Mesendoderm (in vitro differentiated cells): Measurements from ENCODE around the gene PKD1L1.
"Not testable (repeated sequence)": the region's sequence is repeated elsewhere in the genome, so short reads cannot be mapped to it uniquely, and the experiment has no call there.

ENCODE experiments used
- DNase-seq: peaks from one replicate; pipeline ENCODE4 v3.0.0; 2013
- H2AK5ac ChIP-seq: 2 replicates; pipeline ENCODE4 v1.6.1; 2013; ENCODE audit warnings: low read length, inconsistent platforms
- H2BK120ac ChIP-seq: 2 replicates; pipeline ENCODE4 v1.6.1; 2013; ENCODE audit warnings: low read depth, mild to moderate bottlenecking, low read length, moderate library complexity, mixed read lengths
- H2BK15ac ChIP-seq: replicated peaks from 2 replicates; pipeline ENCODE4 v1.6.1; 2013; ENCODE audit warnings: low read depth, mild to moderate bottlenecking, moderate library complexity
- H2BK5ac ChIP-seq: 2 replicates; pipeline ENCODE4 v1.6.1; 2013; ENCODE audit warnings: low read length, inconsistent platforms
- H3K18ac ChIP-seq: 2 replicates; pipeline ENCODE4 v1.6.1; 2013; ENCODE audit warnings: mild to moderate bottlenecking, low read length, mixed read lengths
- H3K23ac ChIP-seq: one replicate; pipeline ENCODE4 v1.6.1; 2013; ENCODE audit warnings: low read length
- H3K27ac ChIP-seq: 2 replicates; pipeline ENCODE4 v1.5.1; 2013; ENCODE audit warnings: low read depth, mild to moderate bottlenecking, inconsistent platforms, low read length, moderate library complexity
- H3K27me3 ChIP-seq: 2 replicates; pipeline ENCODE4 v1.6.1; 2013; ENCODE audit warnings: low read length, control low read depth, mild to moderate bottlenecking, inconsistent platforms; ENCODE audit not compliant: insufficient read depth, poor library complexity
- H3K36me3 ChIP-seq: 2 replicates; pipeline ENCODE4 v1.6.1; 2013; ENCODE audit warnings: low read length, inconsistent platforms; ENCODE audit not compliant: control insufficient read depth, insufficient read depth
- H3K4ac ChIP-seq: one replicate; pipeline ENCODE4 v1.6.1; 2013; ENCODE audit warnings: low read depth, mild to moderate bottlenecking, low read length, moderate library complexity
- H3K4me1 ChIP-seq: 2 replicates; pipeline ENCODE4 v1.6.1; 2013; ENCODE audit warnings: low read depth, low read length, inconsistent platforms; ENCODE audit not compliant: control insufficient read depth
- H3K4me2 ChIP-seq: 2 replicates; pipeline ENCODE4 v1.6.1; 2013; ENCODE audit warnings: low read length
- H3K4me3 ChIP-seq: 2 replicates; pipeline ENCODE4 v1.5.1; 2013; ENCODE audit warnings: mild to moderate bottlenecking, low read length
- H3K56ac ChIP-seq: one replicate; pipeline ENCODE4 v1.6.1; 2013; ENCODE audit warnings: low read length
- H3K79me1 ChIP-seq: 2 replicates; pipeline ENCODE4 v1.6.1; 2013; ENCODE audit warnings: low read length, inconsistent platforms
- H3K79me2 ChIP-seq: 2 replicates; pipeline ENCODE4 v1.6.1; 2013; ENCODE audit warnings: mild to moderate bottlenecking, low read length; ENCODE audit not compliant: control insufficient read depth, insufficient read depth
- H3K9ac ChIP-seq: 2 replicates; pipeline ENCODE4 v1.6.1; 2013; ENCODE audit warnings: low read length, inconsistent platforms
- H4K5ac ChIP-seq: one replicate; pipeline ENCODE4 v1.6.1; 2013; ENCODE audit warnings: low read length
- H4K8ac ChIP-seq: one replicate; pipeline ENCODE4 v1.6.1; 2013; ENCODE audit warnings: low read depth, mild to moderate bottlenecking, control low read depth, low read length, moderate library complexity
- WGBS: extraction: QIAGEN DNeasy Blood & Tissue Kit; methylation state at CpG from one replicate; pipeline ENCODE4 v1.1.7; 2013; ENCODE audit warnings: low lambda C conversion rate, missing lambda C conversion rate; ENCODE audit not compliant: insufficient coverage; ENCODE audit errors: extremely low coverage; 5-methylcytosine and 5-hydroxymethylcytosine counted together

PKD1L1 gene

GRCh38 chr7:47758546-47758945 lies 189.7 kb downstream of the PKD1L1 start:
- H2BK5ac ChIP-seq: no peak overlapping the region
- no peak for DNase-seq
- H3K18ac ChIP-seq: no peak overlapping the region
- no peak overlapping the region for H3K4me3 ChIP-seq
- H3K27me3 ChIP-seq: no peaks in the 10 kb centered on the region
- H3K79me1 ChIP-seq: no peaks in the 10 kb centered on the region
- H3K4me1 ChIP-seq: no peaks in the 10 kb centered on the region
- H3K9ac ChIP-seq: no peak overlapping the region
- WGBS: no CpG with 5 or more reads among the region's 2 CpGs
- no peaks in the 10 kb centered on the region for H3K36me3 ChIP-seq
- no peak overlapping the region for H3K23ac ChIP-seq
- no peaks in the 10 kb centered on the region for H3K79me2 ChIP-seq
- H3K4ac ChIP-seq: no peak overlapping the region
- no peak overlapping the region for H4K5ac ChIP-seq
- H3K4me2 ChIP-seq: no peak overlapping the region
- H2BK15ac ChIP-seq: no peak overlapping the region
- H4K8ac ChIP-seq: no peak overlapping the region
- H2BK120ac ChIP-seq: no peak overlapping the region
- H3K27ac ChIP-seq: no peak overlapping the region
- H3K56ac ChIP-seq: no peak overlapping the region
- H2AK5ac ChIP-seq: no peak overlapping the region

DNA sequence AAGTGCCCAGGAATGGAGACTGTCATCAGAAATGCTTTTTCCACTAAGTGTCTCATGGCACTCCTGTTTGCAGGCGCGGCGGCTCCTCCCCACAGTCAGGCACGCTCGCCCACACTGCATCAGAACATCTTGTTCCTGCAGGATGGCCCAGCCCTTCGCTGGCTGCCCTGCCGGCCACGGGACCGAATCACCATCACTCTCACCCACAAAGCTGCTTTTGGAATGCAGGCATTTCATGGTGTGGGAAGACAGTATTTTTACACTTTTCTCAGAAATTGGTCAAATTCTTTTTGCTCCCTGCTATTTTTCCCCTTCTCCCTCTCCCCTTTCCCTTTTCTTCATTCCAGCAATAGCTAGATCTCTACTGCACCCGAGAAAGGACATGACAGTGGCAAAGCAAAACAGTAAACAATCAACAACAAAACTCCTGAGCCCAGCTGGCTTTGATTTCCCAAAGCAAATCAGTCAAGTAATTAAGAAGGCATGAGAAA lies 190.3 kb downstream of the PKD1L1 start:
- Histone ChIP-seq H4K8ac (no peak overlapping the region), H3K18ac (no peak overlapping the region), H3K79me2 (no peaks in the 10 kb centered on the region), H3K9ac (no peak overlapping the region), H3K23ac (no peak overlapping the region), H2BK5ac (no peak overlapping the region), H3K4me1 (no peaks in the 10 kb centered on the region), H3K36me3 (no peaks in the 10 kb centered on the region), H3K4me3 (no peak overlapping the region), H3K27me3 (no peaks in the 10 kb centered on the region), H2AK5ac (no peak overlapping the region), H3K56ac (no peak overlapping the region), H2BK15ac (no peak overlapping the region), H3K27ac (no peak overlapping the region), H3K4me2 (no peak overlapping the region), H4K5ac (no peak overlapping the region), H3K4ac (no peak overlapping the region), H2BK120ac (no peak overlapping the region), H3K79me1 (no peaks in the 10 kb centered on the region)
- DNase-seq: no peak
- WGBS: no CpG with 5 or more reads among the region's 10 CpGs

GRCh38 chr7:47756636-47757035 lies 191.6 kb downstream of the PKD1L1 start:
- no peak for DNase-seq
- Histone ChIP-seq H4K8ac (no peak overlapping the region), H3K18ac (no peak overlapping the region), H3K56ac (no peak overlapping the region), H3K4me2 (no peak overlapping the region), H3K27ac (no peak overlapping the region), H3K79me1 (no peaks in the 10 kb centered on the region), H3K9ac (no peak overlapping the region), H2AK5ac (no peak overlapping the region), H3K4ac (no peak overlapping the region), H3K4me3 (no peak overlapping the region), H2BK15ac (no peak overlapping the region), H2BK120ac (no peak overlapping the region), H3K79me2 (no peaks in the 10 kb centered on the region), H4K5ac (no peak overlapping the region), H3K27me3 (no peaks in the 10 kb centered on the region), H3K36me3 (no peaks in the 10 kb centered on the region), H3K23ac (no peak overlapping the region), H3K4me1 (no peaks in the 10 kb centered on the region), H2BK5ac (no peak overlapping the region)
- WGBS: no CpG with 5 or more reads among the region's 4 CpGs

DNA sequence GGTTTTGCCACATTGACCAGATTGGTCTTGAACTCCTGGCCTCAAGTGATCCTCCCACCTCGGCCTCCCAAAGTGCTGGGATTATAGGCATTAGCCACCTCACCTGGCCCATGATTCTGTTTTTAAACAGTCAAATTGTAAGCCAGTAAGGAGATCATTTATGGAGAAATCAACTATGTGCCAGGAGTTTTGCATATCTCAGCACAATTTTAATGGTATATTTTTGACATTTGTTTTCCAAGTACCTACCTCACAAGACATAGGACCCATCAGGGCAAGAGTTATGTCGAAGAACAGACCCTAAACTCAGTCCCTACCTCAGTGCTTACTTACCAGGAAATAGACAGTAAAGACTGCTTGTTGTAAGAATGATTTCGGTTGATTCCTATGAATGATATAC lies 193.0 kb downstream of the PKD1L1 start:
- no peak overlapping the region for H2AK5ac ChIP-seq
- H3K56ac ChIP-seq: no peak overlapping the region
- H3K9ac ChIP-seq: no peak overlapping the region
- no peak overlapping the region for H2BK15ac ChIP-seq
- no peak overlapping the region for H3K18ac ChIP-seq
- no peak overlapping the region for H3K4ac ChIP-seq
- H4K8ac ChIP-seq: no peak overlapping the region
- no peak overlapping the region for H4K5ac ChIP-seq
- no CpG with 5 or more reads among the region's 3 CpGs for WGBS
- no peaks in the 10 kb centered on the region for H3K36me3 ChIP-seq
- no peak overlapping the region for H2BK5ac ChIP-seq
- H3K4me3 ChIP-seq: no peak overlapping the region
- no peak overlapping the region for H3K4me2 ChIP-seq
- H3K79me2 ChIP-seq: no peaks in the 10 kb centered on the region
- no peaks in the 10 kb centered on the region for H3K79me1 ChIP-seq
- H3K27ac ChIP-seq: no peak overlapping the region
- DNase-seq: no peak
- H3K23ac ChIP-seq: no peak overlapping the region
- H3K4me1 ChIP-seq: no peaks in the 10 kb centered on the region
- no peak overlapping the region for H2BK120ac ChIP-seq
- no peaks in the 10 kb centered on the region for H3K27me3 ChIP-seq

DNA sequence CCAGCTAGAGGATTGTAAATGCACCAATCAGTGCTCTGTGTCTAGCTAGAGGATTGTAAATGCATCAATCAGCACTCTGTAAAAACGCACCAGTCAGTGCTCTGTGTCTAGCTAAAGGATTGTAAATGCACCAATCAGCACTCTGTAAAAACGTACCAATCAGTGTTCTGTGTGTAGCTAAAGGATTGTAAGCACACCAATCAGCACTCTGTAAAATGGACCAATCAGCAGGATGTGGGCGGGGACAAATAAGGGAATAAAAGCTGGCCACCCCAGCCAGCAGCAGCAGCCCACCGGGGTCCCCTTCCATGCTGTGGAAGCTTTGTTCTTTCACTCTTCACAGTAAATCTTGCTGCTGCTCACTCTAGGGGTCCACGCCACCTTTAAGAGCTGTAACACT lies 196.5 kb downstream of the PKD1L1 start:
- no CpG with 5 or more reads among the region's 5 CpGs for WGBS
- DNase-seq, H2BK120ac ChIP-seq: not testable (repeated sequence)

GRCh38 chr7:47751043-47751442 lies 197.2 kb downstream of the PKD1L1 start:
- WGBS: no CpG with 5 or more reads among the region's 5 CpGs
- Histone ChIP-seq H3K4me1 (no peaks in the 10 kb centered on the region), H3K4me2 (no peak overlapping the region), H3K79me1 (no peaks in the 10 kb centered on the region), H3K4me3 (no peak overlapping the region), H2AK5ac (no peak overlapping the region), H3K27ac (no peak overlapping the region), H3K27me3 (no peaks in the 10 kb centered on the region), H2BK15ac (no peak overlapping the region), H3K36me3 (no peaks in the 10 kb centered on the region), H3K9ac (no peak overlapping the region), H4K5ac (no peak overlapping the region), H3K23ac (no peak overlapping the region), H3K18ac (no peak overlapping the region), H3K56ac (no peak overlapping the region), H2BK5ac (no peak overlapping the region), H4K8ac (no peak overlapping the region), H3K79me2 (no peaks in the 10 kb centered on the region), H3K4ac (no peak overlapping the region), H2BK120ac (no peak overlapping the region)
- no peak for DNase-seq

More for the DNA sequence above, 196.5 kb downstream of the PKD1L1 start:
- not testable (repeated sequence) for H3K56ac ChIP-seq, H3K79me2 ChIP-seq, H2AK5ac ChIP-seq, H3K4me1 ChIP-seq, H3K9ac ChIP-seq, H4K5ac ChIP-seq, H2BK15ac ChIP-seq, H3K27ac ChIP-seq, H4K8ac ChIP-seq, H3K36me3 ChIP-seq, H3K27me3 ChIP-seq, H3K18ac ChIP-seq, H3K79me1 ChIP-seq, H2BK5ac ChIP-seq, H3K4me2 ChIP-seq, H3K4ac ChIP-seq, H3K4me3 ChIP-seq, H3K23ac ChIP-seq
